HEK293T (cell line): Measurements from ENCODE around the gene CPNE4.

Experiments used
- BHLHE40 ChIP-seq: fragments of 450-650 bp; IDR thresholded peaks from 2 replicates; pipeline ENCODE4 v1.6.1; 2016; ENCODE audit warnings: mild to moderate bottlenecking, moderate library complexity, borderline replicate concordance
- FOXK2 ChIP-seq: fragments of 450-650 bp; IDR thresholded peaks from 2 replicates; pipeline ENCODE4 v1.6.1; 2016; ENCODE audit warnings: mild to moderate bottlenecking
- SUZ12 ChIP-seq: fragments of 450-650 bp; IDR thresholded peaks from 2 replicates; pipeline ENCODE4 v1.6.1; 2016; ENCODE audit warnings: mild to moderate bottlenecking
- TARDBP ChIP-seq: fragments of 450-650 bp; IDR thresholded peaks from 2 replicates; pipeline ENCODE4 v1.6.1; 2016
- ZNF384 ChIP-seq: fragments of 450-650 bp; IDR thresholded peaks from 2 replicates; pipeline ENCODE4 v1.6.1; 2016

GRCh38 chr3:131925571-131925970 lies 109.2 kb downstream of the CPNE4 start:
- TF ChIP-seq TARDBP (no peak), BHLHE40 (no peak), ZNF384 (no peak), SUZ12 (no peak), FOXK2 (no peak)
